Vagina (tissue), 2 donors: ENCODE measurements around the gene TSHR.

ENCODE experiments used
- CTCF ChIP-seq, 3 experiments: fragments of 450-650 bp in 2 of 3; fragments of 200-600 bp in 1 of 3; sonication (generic) in 1 of 3; IDR thresholded peaks; one replicate each; pipeline ENCODE4 v1.5.1; 2017 to 2019; ENCODE audit warnings: antibody characterized with exemption in 3 of 3, mild to moderate bottlenecking in 2 of 3, moderate library complexity in 2 of 3
- POLR2A ChIP-seq, 2 donors: fragments of 450-650 bp; IDR thresholded peaks; one replicate each; pipeline ENCODE4 v1.6.1; 2017; ENCODE audit warnings: antibody characterized with exemption in 2 of 2, mild to moderate bottlenecking in 2 of 2, moderate library complexity in 2 of 2

- TF ChIP-seq CTCF (IDR thresholded peaks at IDR 0.05) (no peak), POLR2A (IDR thresholded peaks at IDR 0.05) (no peak)
Measured at GRCh38 chr14:81023095-81023710, 67.8 kb downstream of the TSHR start.
